Lower leg skin (tissue), 4 donors: ENCODE data around the gene ZNF587B. TPM values are rescaled to one million over a fixed set of nuclear protein-coding genes. Genes with fewer than 3 reads are reported as not detected.
A peak's percentile ranks its signal among the peaks of the same experiment; 100 is the strongest.
"Not testable (repeated sequence)": the region's sequence is repeated elsewhere in the genome, so short reads cannot be mapped to it uniquely, and the experiment has no call there.

Source experiments
- DNase-seq, 2 donors: peaks; one replicate each; pipeline ENCODE4 v3.0.0-alpha.2; 2019; ENCODE audit warnings: low spot score in 2 of 2
- H3K4me3 ChIP-seq: fragments of 200-600 bp; sonication (generic); 2 replicates; pipeline ENCODE4 v1.5.1; 2017; ENCODE audit warnings: mild to moderate bottlenecking, low read depth; ENCODE audit not compliant: poor library complexity, severe bottlenecking
- CTCF ChIP-seq, 3 donors: fragments of 450-650 bp; IDR thresholded peaks; one replicate each; pipeline ENCODE4 v1.5.1; 2016; ENCODE audit warnings: antibody characterized with exemption in 3 of 3, mild to moderate bottlenecking in 3 of 3, moderate library complexity in 2 of 3
- POLR2A ChIP-seq, 2 donors: fragments of 450-650 bp; IDR thresholded peaks; one replicate each; pipeline ENCODE4 v1.6.1; 2016 to 2017; ENCODE audit warnings: antibody characterized with exemption in 2 of 2, mild to moderate bottlenecking in 1 of 2, moderate library complexity in 1 of 2
- WGBS, 2 donors: methylation state at CpG; one replicate each; pipeline ENCODE4 v1.1.5; 2018; 5-methylcytosine and 5-hydroxymethylcytosine counted together
- intact Hi-C: fragments of 100-400 bp; cut with DNase I; formaldehyde crosslinking; loops from one replicate; pipeline ENCODE4 v1.15.0; 2023; ENCODE audit warnings: low total_unique reads
- total RNA-seq, 4 donors: library from RNA; depleted of rRNA; stranded (reverse); fragments of >200 nt; gene quantifications; one replicate each; pipeline ENCODE4 v1.1.0, GENCODE V29; 2016

ZNF587B gene
- 10 to 100 TPM; 11.8 to 16.7 (median 13.7) TPM for total RNA-seq

- TF ChIP-seq CTCF (IDR thresholded peaks at IDR 0.05) (no peak), POLR2A (IDR thresholded peaks at IDR 0.05) (no peak)
- DNase-seq, result peak; percentile 26 to 91
- H3K4me3 ChIP-seq, result peak within 1 kb of the TSS; percentile 30
- 22 to 31% methylated on average over 20 to 22 of the region's 22 CpGs for WGBS, 2 donors
- intact Hi-C loops, result no loop called here
Measured at GRCh38 chr19:57830071-57830602, at the start of gene ZNF587B. Gene ZNF587B, plus strand, starts transcription at chr19:57830299. Its CDS starts 230 bp downstream, at chr19:57830529.

- no peak for DNase-seq
- TF ChIP-seq CTCF (IDR thresholded peaks at IDR 0.05) (no peak), POLR2A (IDR thresholded peaks at IDR 0.05) (no peak)
- WGBS, 2 donors, result 89 to 95% methylated on average over 32 to 38 of the region's 38 CpGs
- intact Hi-C loops, result no loop called here
- H3K4me3 ChIP-seq, result no peak overlapping the region
Measured at GRCh38 chr19:57786286-57786685, 43.8 kb upstream of the ZNF587B start.

- no peak for DNase-seq
- intact Hi-C loops, result no loop called here
- 89 to 91% methylated on average over 5 of the region's 5 CpGs for WGBS, 2 donors
- no peak overlapping the region for H3K4me3 ChIP-seq
- TF ChIP-seq CTCF (IDR thresholded peaks at IDR 0.05), result no peak
- no peak for TF ChIP-seq POLR2A (IDR thresholded peaks at IDR 0.05)
Measured at GRCh38 chr19:57786906-57787305, 43.2 kb upstream of the ZNF587B start.

GRCh38 chr19:57788114-57788692, 41.9 kb upstream of the ZNF587B start:
- intact Hi-C loops, result no loop called here
- H3K4me3 ChIP-seq, result no peak overlapping the region
- DNase-seq, result no peak
- no peak for TF ChIP-seq POLR2A (IDR thresholded peaks at IDR 0.05)
- no peak for TF ChIP-seq CTCF (IDR thresholded peaks at IDR 0.05)

- no peak for TF ChIP-seq CTCF (IDR thresholded peaks at IDR 0.05)
- TF ChIP-seq POLR2A (IDR thresholded peaks at IDR 0.05), result no peak
- DNase-seq, result no peak
- 96% methylated on average over 4 of the region's 4 CpGs for WGBS, 2 donors
Measured at GRCh38 chr19:57789288-57789687, 40.8 kb upstream of the ZNF587B start.

GRCh38 chr19:57796580-57796979, 33.5 kb upstream of the ZNF587B start:
- intact Hi-C loops, H3K4me3 ChIP-seq, DNase-seq: not testable (repeated sequence)
- 94 to 100% methylated on average over 1 of the region's 1 CpG for WGBS, 2 donors

More at GRCh38 chr19:57789288-57789687, 40.8 kb upstream of the ZNF587B start:
- no peak overlapping the region for H3K4me3 ChIP-seq
- intact Hi-C loops, result no loop called here
